HL-60 (cell line): ENCODE results near the gene SRI.

Experiments used
- CTCF ChIP-seq: IDR thresholded peaks from one replicate; pipeline ENCODE4 v1.5.1; 2011; ENCODE audit warnings: low read length, control low read depth, inconsistent platforms; ENCODE audit not compliant: insufficient read depth
- GABPA ChIP-seq: IDR thresholded peaks from 2 replicates; pipeline ENCODE4 v1.6.1; 2012; ENCODE audit warnings: low read depth
- POLR2AphosphoS5 ChIP-seq: IDR thresholded peaks from 2 replicates; pipeline ENCODE4 v1.6.1; 2012; ENCODE audit warnings: low read depth
- REST ChIP-seq: IDR thresholded peaks from 2 replicates; pipeline ENCODE4 v1.6.1; 2012; ENCODE audit warnings: low read depth; ENCODE audit not compliant: insufficient replicate concordance

- TF ChIP-seq CTCF (no peak), POLR2AphosphoS5 (no peak), GABPA (no peak), REST (no peak)
Measured at GRCh38 chr7:88262562-88262961, 42.7 kb upstream of the SRI start.
